HEK293T (cell line): ENCODE results near the gene CAPN11.

ENCODE experiments used
- CTCF ChIA-PET: fragments of 350-600 bp; formaldehyde crosslinking; extraction: SDS; loops from one replicate; lab custom pipeline; 2021; ENCODE audit warnings: antibody characterized with exemption, inconsistent platforms; lab: Yijun Ruan, JAX
- POLR2A ChIA-PET: fragments of 350-600 bp; formaldehyde crosslinking; extraction: SDS; loops from one replicate; lab custom pipeline; 2020; ENCODE audit warnings: antibody characterized with exemption, inconsistent platforms; lab: Yijun Ruan, JAX
- DNase-seq: peaks from one replicate; pipeline ENCODE4 v3.0.0; 2012; ENCODE audit warnings: mixed read lengths; ENCODE audit errors: extremely low spot score
- ARNT ChIP-seq: fragments of 450-650 bp; IDR thresholded peaks from 2 replicates; pipeline ENCODE4 v1.6.1; 2017; ENCODE audit warnings: mild to moderate bottlenecking
- BHLHE40 ChIP-seq: fragments of 450-650 bp; IDR thresholded peaks from 2 replicates; pipeline ENCODE4 v1.6.1; 2016; ENCODE audit warnings: mild to moderate bottlenecking, moderate library complexity, borderline replicate concordance
- CTBP1 ChIP-seq: fragments of 450-650 bp; IDR thresholded peaks from 2 replicates; pipeline ENCODE4 v1.6.1; 2016; ENCODE audit warnings: borderline replicate concordance
- ELF4 ChIP-seq: fragments of 450-650 bp; IDR thresholded peaks from 2 replicates; pipeline ENCODE4 v1.6.1; 2017; ENCODE audit warnings: antibody characterized with exemption
- FOXA1 ChIP-seq: fragments of 450-650 bp; IDR thresholded peaks from 2 replicates; pipeline ENCODE4 v1.6.1; 2016; ENCODE audit warnings: mild to moderate bottlenecking
- FOXK2 ChIP-seq: fragments of 450-650 bp; IDR thresholded peaks from 2 replicates; pipeline ENCODE4 v1.6.1; 2016; ENCODE audit warnings: mild to moderate bottlenecking
- FOXM1 ChIP-seq: fragments of 450-650 bp; IDR thresholded peaks from 2 replicates; pipeline ENCODE4 v1.6.1; 2017; ENCODE audit warnings: mild to moderate bottlenecking, borderline replicate concordance
- HDGF ChIP-seq: fragments of 450-650 bp; IDR thresholded peaks from 2 replicates; pipeline ENCODE4 v1.6.1; 2017; ENCODE audit warnings: antibody characterized with exemption, borderline replicate concordance
- L3MBTL2 ChIP-seq: fragments of 450-650 bp; conservative IDR thresholded peaks from 2 replicates; pipeline ENCODE4 v1.6.1; 2016; ENCODE audit warnings: mild to moderate bottlenecking
- LEF1 ChIP-seq: fragments of 450-650 bp; IDR thresholded peaks from 2 replicates; pipeline ENCODE4 v1.6.1; 2017; ENCODE audit warnings: mild to moderate bottlenecking, borderline replicate concordance
- NFRKB ChIP-seq: fragments of 450-650 bp; IDR thresholded peaks from 2 replicates; pipeline ENCODE4 v1.6.1; 2016; ENCODE audit warnings: mild to moderate bottlenecking, moderate library complexity
- SP1 ChIP-seq: fragments of 450-650 bp; IDR thresholded peaks from 2 replicates; pipeline ENCODE4 v1.6.1; 2017
- SUZ12 ChIP-seq: fragments of 450-650 bp; IDR thresholded peaks from 2 replicates; pipeline ENCODE4 v1.6.1; 2016; ENCODE audit warnings: mild to moderate bottlenecking
- TARDBP ChIP-seq: fragments of 450-650 bp; IDR thresholded peaks from 2 replicates; pipeline ENCODE4 v1.6.1; 2016
- ZNF384 ChIP-seq: fragments of 450-650 bp; IDR thresholded peaks from 2 replicates; pipeline ENCODE4 v1.6.1; 2016
- TF ChIP-seq, protein P1 (sequence below): fragments of 450-650 bp; IDR thresholded peaks from 2 replicates; pipeline ENCODE4 v1.6.1; 2016

CAPN11 gene

DNA sequence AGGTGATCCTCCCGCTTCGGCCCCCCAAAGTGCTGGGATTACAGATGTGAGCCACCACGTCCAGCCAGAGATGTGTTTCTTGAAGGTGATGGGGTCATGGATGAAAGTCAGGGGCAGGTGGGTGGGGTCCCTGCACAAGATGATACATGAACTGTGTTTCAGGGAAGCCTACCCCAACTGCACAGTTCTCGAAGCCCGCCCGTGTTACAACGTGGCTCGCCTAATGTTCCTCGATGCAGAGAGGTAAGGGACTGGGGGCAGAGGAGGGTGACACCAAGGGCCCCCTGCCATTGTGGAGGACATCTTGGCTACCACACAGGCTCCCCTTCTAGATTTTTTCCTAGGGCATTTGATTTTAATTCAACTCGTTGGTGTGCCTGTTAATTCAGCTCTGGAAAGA is 11.9 kb upstream of the CAPN11 start:
- no peak for TF ChIP-seq CTBP1
- TF ChIP-seq ZNF384, result no peak
- TF ChIP-seq ARNT, result no peak
- TF ChIP-seq BHLHE40, result no peak
- TF ChIP-seq TARDBP, result no peak
- TF ChIP-seq LEF1, result no peak
- TF ChIP-seq FOXA1, result no peak
- no peak for TF ChIP-seq ELF4
- no peak for TF ChIP-seq SUZ12
- no peak for TF ChIP-seq FOXK2
- no peak for TF ChIP-seq FOXM1
- no peak for TF ChIP-seq NFRKB
- TF ChIP-seq HDGF, result no peak
- TF ChIP-seq, protein P1, sequence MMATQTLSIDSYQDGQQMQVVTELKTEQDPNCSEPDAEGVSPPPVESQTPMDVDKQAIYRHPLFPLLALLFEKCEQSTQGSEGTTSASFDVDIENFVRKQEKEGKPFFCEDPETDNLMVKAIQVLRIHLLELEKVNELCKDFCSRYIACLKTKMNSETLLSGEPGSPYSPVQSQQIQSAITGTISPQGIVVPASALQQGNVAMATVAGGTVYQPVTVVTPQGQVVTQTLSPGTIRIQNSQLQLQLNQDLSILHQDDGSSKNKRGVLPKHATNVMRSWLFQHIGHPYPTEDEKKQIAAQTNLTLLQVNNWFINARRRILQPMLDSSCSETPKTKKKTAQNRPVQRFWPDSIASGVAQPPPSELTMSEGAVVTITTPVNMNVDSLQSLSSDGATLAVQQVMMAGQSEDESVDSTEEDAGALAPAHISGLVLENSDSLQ, result no peak
- TF ChIP-seq L3MBTL2, result no peak
- TF ChIP-seq SP1, result no peak
- ChIA-PET POLR2A (no interaction called here), CTCF (no interaction called here)
- DNase-seq, result no peak

DNA sequence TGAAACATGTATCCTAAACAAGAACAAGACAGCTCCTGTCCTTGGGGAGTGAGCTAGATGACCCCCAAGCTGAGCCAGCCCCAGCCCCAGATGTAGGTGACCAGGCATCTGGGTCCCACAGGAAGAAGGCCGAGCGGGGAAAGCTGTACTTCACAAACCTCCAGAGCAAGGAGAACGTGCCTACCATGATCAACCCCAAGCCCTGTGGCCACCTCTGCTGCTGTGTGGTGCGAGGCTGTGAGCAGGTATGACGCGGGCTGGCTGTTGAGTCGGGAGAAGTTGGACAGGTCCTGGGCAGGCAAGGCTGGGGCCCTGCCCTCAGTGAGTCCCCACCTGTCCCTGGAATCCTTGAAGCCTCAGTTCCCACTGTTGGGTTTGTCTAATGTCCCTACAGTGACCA is 11.4 kb upstream of the CAPN11 start:
- DNase-seq, result no peak
- TF ChIP-seq L3MBTL2 (no peak), SUZ12 (no peak), CTBP1 (no peak), FOXK2 (no peak), ARNT (no peak), HDGF (no peak), LEF1 (no peak), SP1 (no peak), ELF4 (no peak), TARDBP (no peak)
- ChIA-PET POLR2A (interaction anchor here (1.4 kb wide), 1 partner anchor 14 kb away, joined by 4 read pairs; no protein-coding TSS in a partner anchor), CTCF (no interaction called here)

DNA sequence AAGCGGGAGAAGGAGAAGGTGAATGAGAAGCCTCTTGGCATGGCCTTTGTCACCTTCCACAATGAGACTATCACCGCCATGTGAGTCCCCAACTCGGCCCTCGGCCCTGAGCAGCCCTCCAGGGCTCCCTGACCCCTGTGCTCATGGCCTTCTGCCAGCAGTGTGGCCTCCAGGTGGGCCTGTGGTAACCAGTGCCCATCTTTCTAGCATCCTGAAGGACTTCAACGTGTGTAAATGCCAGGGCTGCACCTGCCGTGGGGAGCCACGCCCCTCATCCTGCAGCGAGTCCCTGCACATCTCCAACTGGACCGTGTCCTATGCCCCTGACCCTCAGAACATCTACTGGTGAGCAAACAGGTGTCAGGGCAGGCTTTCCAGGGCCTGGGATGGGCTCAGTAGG is 10.3 kb upstream of the CAPN11 start:
- CTCF ChIA-PET, result interaction anchor here (0.6 kb wide), 1 partner anchor 195 kb away, joined by 3 read pairs; no protein-coding TSS in a partner anchor
- POLR2A ChIA-PET, result interaction anchor here (1.4 kb wide), 1 partner anchor 15 kb away, joined by 4 read pairs; no protein-coding TSS in a partner anchor
- DNase-seq, result no peak
- TF ChIP-seq FOXM1, result no peak
- TF ChIP-seq SP1, result no peak
- no peak for TF ChIP-seq BHLHE40
- TF ChIP-seq, protein P1, result no peak
- TF ChIP-seq LEF1, result no peak
- no peak for TF ChIP-seq HDGF
- no peak for TF ChIP-seq FOXK2
- no peak for TF ChIP-seq ARNT
- TF ChIP-seq FOXA1, result no peak
- TF ChIP-seq TARDBP, result no peak
- no peak for TF ChIP-seq SUZ12

DNA sequence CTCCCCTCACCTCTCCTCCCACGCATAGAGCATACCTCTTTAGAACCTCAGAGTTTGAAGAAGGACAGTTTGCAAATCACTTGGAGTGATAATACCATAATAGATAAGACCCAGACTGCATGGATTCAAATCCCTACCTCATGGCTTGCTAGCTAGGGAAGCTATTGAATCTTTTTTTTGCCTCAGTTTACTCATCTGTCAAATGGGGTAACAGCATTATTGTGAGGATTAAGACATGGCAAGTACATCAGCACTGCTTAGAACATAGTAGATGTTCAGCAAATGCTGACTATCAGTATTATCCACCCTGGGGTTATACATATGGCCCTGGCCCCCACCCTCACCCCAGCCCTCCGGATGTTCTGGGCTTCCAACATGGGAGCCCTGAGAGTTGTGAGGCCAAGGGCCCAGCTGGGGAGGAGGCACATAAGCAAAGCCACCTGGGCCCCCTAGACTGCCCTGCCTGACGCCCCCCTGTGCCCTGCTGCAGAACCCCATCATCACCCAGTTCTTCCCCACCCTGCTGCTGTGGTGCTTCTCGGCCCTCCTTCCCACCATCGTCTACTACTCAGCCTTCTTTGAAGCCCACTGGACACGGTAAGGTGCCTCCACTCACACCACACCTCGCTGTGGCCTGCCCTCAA is 9.1 kb upstream of the CAPN11 start:
- CTCF ChIA-PET, result no interaction called here
- DNase-seq, result no peak
- TF ChIP-seq FOXA1, result no peak
- no peak for TF ChIP-seq FOXM1
- no peak for TF ChIP-seq NFRKB
- TF ChIP-seq BHLHE40, result no peak
- no peak for TF ChIP-seq SP1
- TF ChIP-seq CTBP1, result no peak
- TF ChIP-seq FOXK2, result no peak
- no peak for TF ChIP-seq L3MBTL2
- no peak for TF ChIP-seq ELF4
- POLR2A ChIA-PET, result no interaction called here

DNA sequence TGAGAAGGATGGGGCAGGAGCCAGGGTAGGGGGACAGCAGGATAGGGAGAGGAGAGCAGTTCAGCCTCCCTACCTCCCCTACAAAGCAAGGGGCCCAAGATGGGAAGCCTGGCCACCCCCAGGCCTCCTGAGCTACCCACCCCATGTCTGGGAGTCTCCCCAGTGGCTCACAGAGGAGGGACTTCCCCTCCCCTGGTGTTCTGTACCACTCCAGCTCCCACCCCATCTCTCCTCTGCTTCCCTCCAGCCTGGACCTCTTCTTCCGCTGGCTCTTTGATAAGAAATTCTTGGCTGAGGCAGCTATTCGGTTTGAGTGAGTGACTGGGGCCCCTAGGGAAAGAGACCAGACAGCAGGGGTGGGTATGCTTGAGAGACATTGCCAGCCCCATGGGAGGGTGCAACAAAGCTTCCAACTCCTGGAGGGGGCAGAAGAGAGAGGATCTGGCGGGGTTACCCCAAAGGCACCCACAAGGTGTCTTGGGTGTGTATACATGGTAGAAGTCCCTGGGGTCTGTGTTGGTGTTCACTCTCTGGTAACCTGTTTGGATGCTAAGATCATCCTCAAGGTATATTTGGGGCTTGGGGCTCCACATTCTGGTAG is 8.2 kb upstream of the CAPN11 start:
- ChIA-PET CTCF (no interaction called here), POLR2A (no interaction called here)
- TF ChIP-seq ARNT (no peak), CTBP1 (no peak), BHLHE40 (no peak), L3MBTL2 (no peak), FOXM1 (no peak), NFRKB (no peak), SUZ12 (no peak), FOXK2 (no peak), SP1 (no peak), ELF4 (no peak), HDGF (no peak), FOXA1 (no peak), TARDBP (no peak), ZNF384 (no peak), LEF1 (no peak)
- TF ChIP-seq, protein P1, result no peak
- DNase-seq, result no peak
